ENCODE measurements around the gene LCMT2.

GRCh38 chr15:43378601-43379000 is 48.2 kb upstream of the LCMT2 start:
- TF ChIP-seq POLR2A (IDR thresholded peaks at IDR 0.05; ENCODE audit: low read length) (no peak), GATA1 (IDR thresholded peaks at IDR 0.05; ENCODE audit: low read depth, low read length) (no peak)

All from erythroblast (primary cell).